HL-60 (cell line): ENCODE data around the gene FGGY.

ENCODE experiments used
- POLR2AphosphoS5 ChIP-seq: IDR thresholded peaks from 2 replicates; pipeline ENCODE4 v1.6.1; 2012; ENCODE audit warnings: low read depth
- TF ChIP-seq, protein P1 (sequence below): IDR thresholded peaks from one replicate; pipeline ENCODE4 v1.5.1; 2011; ENCODE audit warnings: low read length, control low read depth, inconsistent platforms; ENCODE audit not compliant: insufficient read depth

GRCh38 chr1:59494145-59494833, 197.4 kb downstream of the FGGY start:
- TF ChIP-seq, protein P1, sequence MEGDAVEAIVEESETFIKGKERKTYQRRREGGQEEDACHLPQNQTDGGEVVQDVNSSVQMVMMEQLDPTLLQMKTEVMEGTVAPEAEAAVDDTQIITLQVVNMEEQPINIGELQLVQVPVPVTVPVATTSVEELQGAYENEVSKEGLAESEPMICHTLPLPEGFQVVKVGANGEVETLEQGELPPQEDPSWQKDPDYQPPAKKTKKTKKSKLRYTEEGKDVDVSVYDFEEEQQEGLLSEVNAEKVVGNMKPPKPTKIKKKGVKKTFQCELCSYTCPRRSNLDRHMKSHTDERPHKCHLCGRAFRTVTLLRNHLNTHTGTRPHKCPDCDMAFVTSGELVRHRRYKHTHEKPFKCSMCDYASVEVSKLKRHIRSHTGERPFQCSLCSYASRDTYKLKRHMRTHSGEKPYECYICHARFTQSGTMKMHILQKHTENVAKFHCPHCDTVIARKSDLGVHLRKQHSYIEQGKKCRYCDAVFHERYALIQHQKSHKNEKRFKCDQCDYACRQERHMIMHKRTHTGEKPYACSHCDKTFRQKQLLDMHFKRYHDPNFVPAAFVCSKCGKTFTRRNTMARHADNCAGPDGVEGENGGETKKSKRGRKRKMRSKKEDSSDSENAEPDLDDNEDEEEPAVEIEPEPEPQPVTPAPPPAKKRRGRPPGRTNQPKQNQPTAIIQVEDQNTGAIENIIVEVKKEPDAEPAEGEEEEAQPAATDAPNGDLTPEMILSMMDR, result no peak
- no peak for TF ChIP-seq POLR2AphosphoS5
